ENCODE results near the gene COL6A1. TPM values are rescaled to one million over a fixed set of nuclear protein-coding genes. Genes with fewer than 3 reads are reported as not detected.

COL6A1 gene
- total RNA-seq, 1 experiment from 2014 or later = 193 TPM

DNA sequence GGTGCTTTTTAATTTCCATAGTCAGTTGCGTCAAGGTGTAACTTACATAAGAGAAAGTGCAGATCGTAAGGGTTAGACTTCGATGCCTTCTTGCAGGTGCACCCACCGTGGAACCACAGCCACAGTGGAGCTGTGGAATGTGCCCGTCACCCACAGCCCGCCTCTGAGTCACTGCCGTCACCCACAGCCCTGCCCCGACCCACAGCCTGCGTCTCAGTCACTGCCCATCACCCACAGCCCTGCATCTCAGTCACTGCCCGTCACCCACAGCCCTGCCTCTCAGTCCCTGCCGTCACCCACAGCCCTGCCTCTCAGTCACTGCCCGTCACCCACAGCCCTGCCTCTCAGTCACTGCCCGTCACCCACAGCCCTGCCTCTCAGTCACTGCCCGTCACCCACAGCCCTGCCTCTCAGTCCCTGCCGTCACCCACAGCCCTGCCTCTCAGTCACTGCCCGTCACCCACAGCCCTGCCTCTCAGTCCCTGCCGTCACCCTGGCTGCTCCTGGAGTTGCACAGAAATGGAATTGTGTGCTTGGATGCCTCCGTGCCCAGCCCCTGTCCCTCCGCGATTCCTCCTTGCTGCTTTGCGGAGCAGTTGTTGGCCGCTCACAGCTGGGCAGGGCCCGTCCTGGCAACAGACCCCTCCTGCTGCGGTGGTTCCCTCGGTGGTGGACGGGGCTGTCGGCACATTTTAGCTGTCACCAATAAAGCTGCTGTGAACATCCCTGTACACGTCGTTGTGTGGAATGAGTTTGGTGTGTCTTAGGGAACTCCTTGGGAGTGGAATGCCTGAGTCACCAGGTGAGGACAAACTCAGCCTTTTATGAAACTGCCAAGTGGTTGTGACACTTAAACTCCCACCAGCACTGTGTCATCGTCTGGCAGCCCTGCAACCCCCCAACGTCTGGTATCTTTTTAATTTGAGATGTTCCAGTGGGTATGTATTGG, 71.4 kb downstream of the COL6A1 start:
- H2BK20ac ChIP-seq (ENCODE audit: low read depth, low read length, poor library complexity, severe bottlenecking) = no peak overlapping the region
- no peaks in the 10 kb centered on the region for H3K9me3 ChIP-seq (ENCODE audit: control insufficient read depth, low read depth, low read length)
- no peaks in the 10 kb centered on the region for H4K20me1 ChIP-seq (ENCODE audit: control insufficient read depth, insufficient read depth, insufficient read length)
- no peak overlapping the region for H2BK5ac ChIP-seq (ENCODE audit: insufficient read length, low read length)
- H2AK5ac ChIP-seq (ENCODE audit: insufficient read length, low read length) = no peak overlapping the region
- Mint-ChIP-seq H3K27ac (peak overlapping the region in 1 of 3 experiments; percentile 65; a peak in 1 of 7 replicates), H3K9me3 (peaks cover 0 to 5% of the 10 kb centered on the region in 2 experiments), H3K36me3 (ENCODE audit: insufficient read depth in 1 of 3, low read depth in 3 of 3) (no peaks in the 10 kb centered on the region; a peak in 1 of 7 replicates), H3K27me3 (ENCODE audit: low read depth) (peaks cover 6% of the 10 kb centered on the region; the same call in 1 of the 2 replicates), H3K4me1 (peaks cover 4 to 6% of the 10 kb centered on the region in 2 experiments), H3K4me3 (no peak overlapping the region)
- no peaks in the 10 kb centered on the region; the same call in 1 of the 2 replicates for H3K4me1 ChIP-seq (ENCODE audit: insufficient read depth, low read length)
- H4K8ac ChIP-seq (replicated peaks; ENCODE audit: insufficient read length, low read depth, low read length) = no peak overlapping the region
- DNase-seq = peak; percentile 27
- H2AFZ ChIP-seq (ENCODE audit: low read length) = no peak overlapping the region
- H4K5ac ChIP-seq (ENCODE audit: insufficient read length, low read depth, low read length) = no peak overlapping the region
- H3K27ac ChIP-seq (ENCODE audit: insufficient read length, low read depth, low read length) = no peak overlapping the region
- no peak overlapping the region for H3K4ac ChIP-seq (ENCODE audit: low read depth, low read length)
- H3K4me2 ChIP-seq (ENCODE audit: insufficient read depth, insufficient read length, low read length) = no peak overlapping the region
- H3K23me2 ChIP-seq (ENCODE audit: insufficient read length, low read depth, low read length, poor library complexity, severe bottlenecking) = no peaks in the 10 kb centered on the region
- no peak overlapping the region for H4K91ac ChIP-seq (ENCODE audit: insufficient read length, low read depth, low read length)
- no peak overlapping the region for H3K18ac ChIP-seq (ENCODE audit: insufficient read length, low read depth, low read length)
- no peak overlapping the region for H2BK12ac ChIP-seq (ENCODE audit: insufficient read length, low read depth, low read length)
- H2BK120ac ChIP-seq (ENCODE audit: low read depth, low read length, poor library complexity, severe bottlenecking) = no peak overlapping the region
- H2BK15ac ChIP-seq (ENCODE audit: low read depth, low read length) = no peak overlapping the region
- H3K9ac ChIP-seq (ENCODE audit: extremely low read depth, insufficient read length, low read length) = no peak overlapping the region
- no peak overlapping the region for H3K56ac ChIP-seq (ENCODE audit: insufficient read length, low read depth, low read length)
- no peak overlapping the region for H3K14ac ChIP-seq (ENCODE audit: insufficient read depth, low read length)
- no peaks in the 10 kb centered on the region for H3K79me2 ChIP-seq (ENCODE audit: insufficient read depth, low read length)
- H3T11ph ChIP-seq (ENCODE audit: low read length) = no peak overlapping the region
- H3K79me1 ChIP-seq (ENCODE audit: insufficient read depth, low read depth, low read length, poor library complexity, severe bottlenecking) = no peaks in the 10 kb centered on the region
- no peaks in the 10 kb centered on the region for H3K27me3 ChIP-seq (ENCODE audit: insufficient read depth, low read length)
- no peak overlapping the region for H3K23ac ChIP-seq (ENCODE audit: insufficient read length, low read depth, low read length)
- no CpG with 5 or more reads among the region's 31 CpGs for WGBS (ENCODE audit: extremely low coverage, insufficient read length, low lambda C conversion rate)
- TF ChIP-seq, protein P1, sequence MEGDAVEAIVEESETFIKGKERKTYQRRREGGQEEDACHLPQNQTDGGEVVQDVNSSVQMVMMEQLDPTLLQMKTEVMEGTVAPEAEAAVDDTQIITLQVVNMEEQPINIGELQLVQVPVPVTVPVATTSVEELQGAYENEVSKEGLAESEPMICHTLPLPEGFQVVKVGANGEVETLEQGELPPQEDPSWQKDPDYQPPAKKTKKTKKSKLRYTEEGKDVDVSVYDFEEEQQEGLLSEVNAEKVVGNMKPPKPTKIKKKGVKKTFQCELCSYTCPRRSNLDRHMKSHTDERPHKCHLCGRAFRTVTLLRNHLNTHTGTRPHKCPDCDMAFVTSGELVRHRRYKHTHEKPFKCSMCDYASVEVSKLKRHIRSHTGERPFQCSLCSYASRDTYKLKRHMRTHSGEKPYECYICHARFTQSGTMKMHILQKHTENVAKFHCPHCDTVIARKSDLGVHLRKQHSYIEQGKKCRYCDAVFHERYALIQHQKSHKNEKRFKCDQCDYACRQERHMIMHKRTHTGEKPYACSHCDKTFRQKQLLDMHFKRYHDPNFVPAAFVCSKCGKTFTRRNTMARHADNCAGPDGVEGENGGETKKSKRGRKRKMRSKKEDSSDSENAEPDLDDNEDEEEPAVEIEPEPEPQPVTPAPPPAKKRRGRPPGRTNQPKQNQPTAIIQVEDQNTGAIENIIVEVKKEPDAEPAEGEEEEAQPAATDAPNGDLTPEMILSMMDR (conservative IDR thresholded peaks at IDR 0.05) = no peak
